CD4-positive, alpha-beta T cell treated with Interleukin-17A for 1 hour (primary cell): Measurements from ENCODE around the gene OBSCN.
"Not testable (repeated sequence)": the region's sequence is repeated elsewhere in the genome, so short reads cannot be mapped to it uniquely, and the experiment has no call there.

ENCODE experiments used
- DNase-seq: peaks from one replicate; pipeline ENCODE4 v3.0.0-alpha.2; 2020

OBSCN gene

GRCh38 chr1:228188249-228188648 lies 19.6 kb upstream of the OBSCN start:
- not testable (repeated sequence) for DNase-seq

- no peak for DNase-seq
Observed at GRCh38 chr1:228190182-228190581, 17.7 kb upstream of the OBSCN start.

- DNase-seq, result no peak
Observed at GRCh38 chr1:228190778-228191177, 17.1 kb upstream of the OBSCN start.

GRCh38 chr1:228194436-228194835 lies 13.4 kb upstream of the OBSCN start:
- no peak for DNase-seq

GRCh38 chr1:228194921-228195812 lies 12.7 kb upstream of the OBSCN start:
- DNase-seq, result no peak

- DNase-seq, result no peak
Observed at GRCh38 chr1:228197555-228198147, 10.2 kb upstream of the OBSCN start.

- no peak for DNase-seq
Observed at GRCh38 chr1:228198977-228199590, 8.8 kb upstream of the OBSCN start.

GRCh38 chr1:228204958-228205357 lies 2.9 kb upstream of the OBSCN start:
- no peak for DNase-seq

- no peak for DNase-seq
Observed at GRCh38 chr1:228205526-228206436, 2.1 kb upstream of the OBSCN start.

GRCh38 chr1:228206582-228207351 lies 1.1 kb upstream of the OBSCN start:
- no peak for DNase-seq

GRCh38 chr1:228207381-228207810 lies 448 bp upstream of the OBSCN start:
- no peak for DNase-seq

- DNase-seq, result no peak
Observed at GRCh38 chr1:228208831-228209551, 1.1 kb downstream of the OBSCN start.

GRCh38 chr1:228209657-228210056 lies 1.8 kb downstream of the OBSCN start:
- no peak for DNase-seq

- DNase-seq, result no peak
Observed at GRCh38 chr1:228210076-228210651, 2.3 kb downstream of the OBSCN start.

GRCh38 chr1:228210712-228211530 lies 3.1 kb downstream of the OBSCN start:
- no peak for DNase-seq

- no peak for DNase-seq
Observed at GRCh38 chr1:228211531-228212414, 3.9 kb downstream of the OBSCN start.

GRCh38 chr1:228212415-228212965 lies 4.6 kb downstream of the OBSCN start:
- DNase-seq, result no peak
